Measurements from ENCODE around the gene GPLD1. TPM values are rescaled to one million over a fixed set of nuclear protein-coding genes. Genes with fewer than 3 reads are reported as not detected.

The GPLD1 gene
- total RNA-seq: 0.28 and 0.38 TPM in 2 replicates

GRCh38 chr6:24489470-24489869 lies at the start of gene GPLD1:
Gene GPLD1 (minus strand): TSS chr6:24489578. CDS start chr6:24489511, 67 bp downstream.

GRCh38 chr6:24494821-24495795 lies 5.7 kb upstream of the GPLD1 start, which contains the start of gene ALDH5A1:
Gene ALDH5A1 (plus strand): TSS chr6:24494969. CDS start chr6:24494997, 28 bp downstream.

GRCh38 chr6:24402697-24403500 lies 86.5 kb downstream of the GPLD1 start, which contains the start of gene MRS2:
Gene MRS2 (plus strand): TSS chr6:24402936. CDS start chr6:24403047, 111 bp downstream.

Other genes starting within 250 kb of the GPLD1 start
- 1.5 and 1.7 TPM in 2 replicates for gene DCDC2, start 131.5 kb downstream of the GPLD1 start, total RNA-seq
- 22.6 and 31.6 TPM in 2 replicates for gene MRS2, start 86.6 kb downstream of the GPLD1 start, total RNA-seq
- 0.96 and 1.7 TPM in 2 replicates for gene ALDH5A1, start 5.4 kb upstream of the GPLD1 start, total RNA-seq
- gene KIAA0319, start 156.6 kb upstream of the GPLD1 start, total RNA-seq: under 0.01 TPM in 1 of 2 replicates, not detected in the other
- 26.5 and 29.5 TPM in 2 replicates for gene TDP2, start 177.3 kb upstream of the GPLD1 start, total RNA-seq
- 5.4 and 6.7 TPM in 2 replicates for gene ACOT13, start 177.5 kb upstream of the GPLD1 start, total RNA-seq
- 87.9 and 119 TPM in 2 replicates for gene C6orf62, start 229.6 kb upstream of the GPLD1 start, total RNA-seq